Measurements from ENCODE around the gene MIXL1. TPM values are rescaled to one million over a fixed set of nuclear protein-coding genes. Genes with fewer than 3 reads are reported as not detected.
"Not testable (repeated sequence)": the region's sequence is repeated elsewhere in the genome, so short reads cannot be mapped to it uniquely, and the experiment has no call there.

MIXL1 gene
- total and polyA plus RNA-seq, 5 donors: not detected

DNA sequence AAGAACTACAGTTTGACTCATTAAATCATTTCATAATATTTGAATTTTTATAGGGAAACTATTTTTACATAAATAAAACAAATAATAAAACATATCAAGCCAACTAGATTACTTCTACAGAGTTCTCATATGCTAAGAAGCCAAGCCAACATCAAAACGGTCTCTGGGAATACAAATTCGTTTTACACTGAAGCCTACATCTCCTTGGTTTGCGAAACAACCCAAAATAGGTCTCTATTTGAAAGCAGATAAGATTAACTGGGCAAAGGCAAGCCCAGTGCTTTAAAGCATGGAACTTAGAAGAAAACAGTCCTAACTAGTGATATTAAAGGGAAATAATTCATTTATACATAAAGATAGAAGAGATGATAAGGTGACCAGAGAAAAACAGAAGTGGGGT lies 25.3 kb downstream of the MIXL1 start:
- no peaks in the 10 kb centered on the region for H3K9me3 ChIP-seq (ENCODE audit: control insufficient read depth, low read length)
- 49% methylated on average over 3 of the region's 3 CpGs for WGBS
- no peak overlapping the region for H3K27ac ChIP-seq (ENCODE audit: low read length)
- no peaks in the 10 kb centered on the region for H3K4me1 ChIP-seq (ENCODE audit: control insufficient read depth, insufficient read depth, low read length)
- H3K4me3 ChIP-seq (ENCODE audit: low read length): no peak overlapping the region
- no peaks in the 10 kb centered on the region for H3K27me3 ChIP-seq (ENCODE audit: control insufficient read depth, insufficient read depth)
- peak in 1 of 2 donors; percentile 52 for ATAC-seq
- DNase-seq: no peak
- intact Hi-C loops (cut with DNase I): no loop called here

DNA sequence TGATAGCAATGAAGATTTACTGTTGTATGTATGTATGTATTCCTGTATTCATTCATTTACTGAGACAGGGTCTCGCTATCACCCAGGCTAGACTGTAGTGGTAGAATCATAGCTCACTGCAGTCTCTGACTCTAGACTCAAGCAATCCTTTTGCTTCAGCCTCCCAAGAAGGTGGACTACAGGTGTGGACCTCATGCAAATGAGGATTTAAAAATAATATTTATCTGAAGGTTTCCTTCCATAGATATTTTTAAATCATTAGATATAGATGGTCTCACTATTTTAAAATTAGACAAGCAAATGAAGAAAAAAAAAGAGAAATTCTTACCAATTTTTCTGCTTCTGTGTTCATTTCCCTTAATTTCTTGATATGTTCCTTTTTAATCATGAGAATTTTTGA lies 27.0 kb downstream of the MIXL1 start:
- ATAC-seq (no peak), DNase-seq (no peak)
- Histone ChIP-seq H3K9me3 (ENCODE audit: control insufficient read depth, low read length) (no peaks in the 10 kb centered on the region), H3K27me3 (ENCODE audit: control insufficient read depth, insufficient read depth) (no peaks in the 10 kb centered on the region), H3K4me1 (ENCODE audit: control insufficient read depth, insufficient read depth, low read length) (no peaks in the 10 kb centered on the region), H3K4me3 (ENCODE audit: low read length) (no peak overlapping the region), H3K27ac (ENCODE audit: low read length) (no peak overlapping the region)
- 94% methylated on average over 1 of the region's 1 CpG for WGBS
- intact Hi-C loops (cut with DNase I): no loop called here

DNA sequence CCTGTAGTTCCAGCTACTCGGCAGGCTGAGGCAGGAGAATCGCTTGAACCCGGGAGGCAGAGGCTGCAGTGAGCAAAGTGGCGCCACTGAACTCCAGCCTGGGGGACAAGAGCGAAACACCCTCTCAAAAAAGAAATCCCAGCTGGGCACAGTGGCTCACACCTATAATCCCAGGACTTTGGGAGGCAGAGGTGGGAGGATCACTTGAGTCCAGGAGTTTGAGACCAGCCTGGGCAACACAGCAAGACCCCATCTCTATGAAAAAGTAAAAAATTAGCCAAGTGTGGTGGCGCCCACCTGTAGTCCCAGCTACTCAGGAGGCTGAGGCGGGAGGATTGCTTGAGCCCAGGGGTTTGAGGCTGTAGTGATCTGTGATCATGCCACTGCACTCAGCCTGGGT lies 29.4 kb downstream of the MIXL1 start:
- H3K9me3 ChIP-seq (ENCODE audit: control insufficient read depth, low read length); H3K27me3 ChIP-seq (ENCODE audit: control insufficient read depth, insufficient read depth); H3K4me3 ChIP-seq (ENCODE audit: low read length); H3K4me1 ChIP-seq (ENCODE audit: control insufficient read depth, insufficient read depth, low read length); DNase-seq; ATAC-seq; intact Hi-C loops (cut with DNase I); H3K27ac ChIP-seq (ENCODE audit: low read length): not testable (repeated sequence)
- WGBS: over 99% methylated on average over 7 of the region's 7 CpGs

DNA sequence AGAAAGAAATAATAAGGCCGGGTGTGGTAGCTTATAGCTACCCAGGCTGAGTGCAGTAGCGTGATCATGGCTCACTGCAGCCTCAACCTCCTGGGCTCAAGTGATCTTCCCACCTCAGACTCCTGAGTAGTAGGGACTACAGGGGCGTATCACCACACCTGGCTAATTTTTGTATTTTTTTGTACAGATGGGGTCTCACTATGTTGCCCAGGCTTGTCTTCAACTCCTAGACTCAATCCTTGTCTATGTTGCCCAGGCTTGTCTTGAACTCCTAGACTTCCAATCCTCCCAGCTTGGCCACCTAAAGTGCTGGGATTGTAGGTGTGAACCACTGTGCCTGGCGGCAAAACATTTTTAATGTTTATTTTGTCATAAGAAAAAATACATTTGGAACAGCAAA lies 30.5 kb downstream of the MIXL1 start:
- ATAC-seq: no peak
- no peak for DNase-seq
- Histone ChIP-seq H3K27me3 (ENCODE audit: control insufficient read depth, insufficient read depth) (no peaks in the 10 kb centered on the region), H3K4me3 (ENCODE audit: low read length) (no peak overlapping the region), H3K27ac (ENCODE audit: low read length) (no peak overlapping the region), H3K9me3 (ENCODE audit: control insufficient read depth, low read length) (no peaks in the 10 kb centered on the region), H3K4me1 (ENCODE audit: control insufficient read depth, insufficient read depth, low read length) (no peaks in the 10 kb centered on the region)
- intact Hi-C loops (cut with DNase I): no loop called here
- 97% methylated on average over 4 of the region's 4 CpGs for WGBS

DNA sequence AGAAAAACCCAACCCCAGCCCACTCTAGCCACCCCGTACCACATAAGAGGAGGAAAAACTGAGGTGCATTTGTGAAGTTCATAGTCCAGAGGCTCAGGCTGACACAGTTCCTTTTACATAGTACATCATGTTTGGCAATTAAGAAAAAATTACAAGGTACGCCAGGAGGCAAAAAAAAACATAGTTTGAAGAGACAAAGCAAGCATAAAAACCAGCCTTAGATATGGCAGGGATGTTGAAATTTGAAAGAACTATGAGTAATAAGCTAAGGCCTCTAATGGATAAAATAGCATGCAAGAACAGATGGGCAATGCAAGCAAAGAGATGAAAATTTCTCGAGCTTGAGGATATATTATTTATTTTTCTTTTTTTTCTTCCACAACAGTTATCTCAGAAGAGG lies 31.9 kb downstream of the MIXL1 start:
- ATAC-seq: no peak
- no peak for DNase-seq
- no peak overlapping the region for H3K27ac ChIP-seq (ENCODE audit: low read length)
- no peak overlapping the region for H3K4me3 ChIP-seq (ENCODE audit: low read length)
- 83% methylated on average over 3 of the region's 3 CpGs for WGBS
- no peaks in the 10 kb centered on the region for H3K4me1 ChIP-seq (ENCODE audit: control insufficient read depth, insufficient read depth, low read length)
- no peaks in the 10 kb centered on the region for H3K27me3 ChIP-seq (ENCODE audit: control insufficient read depth, insufficient read depth)
- peaks cover 2% of the 10 kb centered on the region for H3K9me3 ChIP-seq (ENCODE audit: control insufficient read depth, low read length)
- intact Hi-C loops (cut with DNase I): no loop called here

DNA sequence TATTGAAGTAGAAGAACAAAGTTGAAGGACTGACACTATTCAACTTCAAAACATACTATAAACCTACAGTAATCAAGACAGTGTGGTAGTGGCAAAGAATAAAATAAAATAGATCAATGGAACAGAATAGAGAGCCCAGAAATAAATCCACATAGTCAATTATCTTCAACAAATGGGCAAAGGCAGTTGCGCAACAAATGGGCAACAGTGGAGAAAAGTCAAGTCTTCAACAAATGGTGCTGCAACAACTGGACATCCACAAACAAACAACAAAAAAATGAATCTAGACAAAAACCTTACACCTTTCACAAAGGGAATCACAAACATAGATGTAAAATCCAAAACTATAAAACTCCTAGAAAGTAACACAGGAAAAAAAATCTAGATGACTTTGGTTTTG lies 38.4 kb downstream of the MIXL1 start:
- H3K27me3 ChIP-seq (ENCODE audit: control insufficient read depth, insufficient read depth): no peaks in the 10 kb centered on the region
- no peak overlapping the region for H3K27ac ChIP-seq (ENCODE audit: low read length)
- no peak overlapping the region for H3K4me3 ChIP-seq (ENCODE audit: low read length)
- DNase-seq: no peak
- no peak for ATAC-seq
- intact Hi-C loops (cut with DNase I): no loop called here
- peaks cover 2% of the 10 kb centered on the region for H3K9me3 ChIP-seq (ENCODE audit: control insufficient read depth, low read length)
- WGBS: 98% methylated on average over 1 of the region's 1 CpG
- H3K4me1 ChIP-seq (ENCODE audit: control insufficient read depth, insufficient read depth, low read length): no peaks in the 10 kb centered on the region

DNA sequence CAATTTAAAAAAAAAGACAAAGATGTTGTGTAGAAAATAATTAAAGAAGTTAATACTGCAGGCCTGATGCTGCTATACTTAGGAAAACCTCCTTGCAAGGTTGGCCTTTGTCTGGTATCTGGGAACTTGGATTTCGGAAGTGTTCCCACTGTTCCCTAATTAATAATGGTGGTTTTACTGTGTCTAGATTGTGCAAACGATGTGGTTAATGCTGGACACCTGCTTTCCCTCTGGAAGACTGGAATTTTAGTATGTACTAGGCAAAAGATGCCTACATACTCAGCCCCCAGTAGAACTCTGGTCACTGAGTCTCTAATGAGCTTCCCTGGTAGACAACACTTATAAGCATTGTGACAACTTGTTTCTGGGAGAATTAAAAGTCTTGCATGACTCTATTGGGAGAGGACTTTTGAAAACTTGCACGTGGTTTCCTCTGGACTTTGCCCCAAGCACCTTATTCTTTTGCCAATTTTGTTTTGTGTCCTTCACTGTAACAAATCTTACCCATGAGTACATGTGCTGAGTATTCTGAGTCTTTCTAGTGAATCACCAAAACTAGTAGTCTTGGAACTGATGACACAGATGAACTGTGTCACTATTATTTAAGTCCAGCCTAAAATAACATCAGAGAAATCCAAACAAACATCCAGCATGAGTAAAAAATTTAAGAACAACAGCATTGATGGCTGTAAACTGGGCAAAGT lies 45.1 kb downstream of the MIXL1 start:
- 76% methylated on average over 3 of the region's 3 CpGs for WGBS
- Histone ChIP-seq H3K4me3 (ENCODE audit: low read length) (no peak overlapping the region), H3K27ac (ENCODE audit: low read length) (no peak overlapping the region), H3K27me3 (ENCODE audit: control insufficient read depth, insufficient read depth) (no peaks in the 10 kb centered on the region), H3K4me1 (ENCODE audit: control insufficient read depth, insufficient read depth, low read length) (no peaks in the 10 kb centered on the region), H3K9me3 (ENCODE audit: control insufficient read depth, low read length) (no peaks in the 10 kb centered on the region)
- ATAC-seq (no peak), DNase-seq (no peak)
- intact Hi-C loops (cut with DNase I): no loop called here

DNA sequence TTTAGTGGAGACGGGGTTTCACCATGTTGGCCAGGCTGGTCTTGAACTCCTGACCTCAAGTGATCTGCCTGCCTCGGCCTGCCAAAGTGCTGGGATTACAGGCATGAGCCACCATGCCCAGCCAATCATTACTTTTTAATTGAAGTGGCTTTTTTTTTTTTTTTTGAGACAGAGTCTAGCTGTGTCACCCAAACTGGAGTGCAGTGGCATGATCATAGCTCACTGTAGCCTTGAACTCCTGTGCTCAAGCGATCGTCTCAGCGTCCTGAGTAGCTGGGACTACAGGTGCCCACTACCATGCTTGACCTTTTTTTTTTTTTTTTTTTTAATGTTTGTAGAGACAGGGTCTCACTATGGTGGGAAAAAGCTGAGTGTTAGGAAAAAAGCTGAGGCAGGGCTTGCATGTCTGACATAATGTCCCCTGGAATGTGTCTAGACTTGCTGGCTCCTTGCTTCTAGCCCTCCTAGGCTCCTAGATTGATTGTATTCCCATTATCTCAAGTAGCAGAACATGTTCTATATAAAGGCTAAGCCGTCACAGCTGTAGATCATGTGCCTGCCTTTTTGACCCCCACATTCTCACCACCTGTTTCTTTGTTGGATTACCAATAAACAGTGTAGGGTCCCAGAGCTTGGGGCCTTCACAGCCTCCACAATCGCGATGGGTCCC lies 48.9 kb downstream of the MIXL1 start:
- H3K27me3 ChIP-seq (ENCODE audit: control insufficient read depth, insufficient read depth); H3K9me3 ChIP-seq (ENCODE audit: control insufficient read depth, low read length); DNase-seq; H3K4me3 ChIP-seq (ENCODE audit: low read length); intact Hi-C loops (cut with DNase I); H3K4me1 ChIP-seq (ENCODE audit: control insufficient read depth, insufficient read depth, low read length): not testable (repeated sequence)
- ATAC-seq: peak in 1 of 2 donors; percentile 41
- WGBS: 56% methylated on average over 8 of the region's 8 CpGs
- H3K27ac ChIP-seq (ENCODE audit: low read length): peak overlapping the region; percentile 54

DNA sequence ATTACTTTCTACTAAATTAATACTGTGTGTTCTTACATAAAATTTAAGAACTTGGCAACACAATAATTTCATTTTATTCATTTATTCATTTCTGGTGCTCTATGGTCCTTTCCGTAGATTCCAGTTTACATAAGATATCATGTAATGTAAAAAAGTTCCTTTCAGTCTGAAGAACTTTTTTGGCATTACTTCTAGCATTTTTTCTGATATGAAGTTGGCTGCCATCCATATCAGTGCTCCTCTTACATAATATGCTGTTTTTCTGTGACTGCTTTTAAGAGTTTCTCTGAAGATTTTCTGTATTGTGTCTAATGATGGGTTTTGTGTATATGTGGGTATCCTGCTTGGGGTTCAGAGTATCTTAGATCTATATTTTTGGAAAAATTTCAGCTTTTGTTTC lies 50.7 kb downstream of the MIXL1 start:
- Histone ChIP-seq H3K9me3 (ENCODE audit: control insufficient read depth, low read length) (no peaks in the 10 kb centered on the region), H3K4me3 (ENCODE audit: low read length) (no peak overlapping the region), H3K27ac (ENCODE audit: low read length) (no peak overlapping the region), H3K27me3 (ENCODE audit: control insufficient read depth, insufficient read depth) (no peaks in the 10 kb centered on the region), H3K4me1 (ENCODE audit: control insufficient read depth, insufficient read depth, low read length) (no peaks in the 10 kb centered on the region)
- intact Hi-C loops (cut with DNase I): no loop called here
- DNase-seq: no peak
- ATAC-seq: no peak
- WGBS: 50% methylated on average over 1 of the region's 1 CpG

DNA sequence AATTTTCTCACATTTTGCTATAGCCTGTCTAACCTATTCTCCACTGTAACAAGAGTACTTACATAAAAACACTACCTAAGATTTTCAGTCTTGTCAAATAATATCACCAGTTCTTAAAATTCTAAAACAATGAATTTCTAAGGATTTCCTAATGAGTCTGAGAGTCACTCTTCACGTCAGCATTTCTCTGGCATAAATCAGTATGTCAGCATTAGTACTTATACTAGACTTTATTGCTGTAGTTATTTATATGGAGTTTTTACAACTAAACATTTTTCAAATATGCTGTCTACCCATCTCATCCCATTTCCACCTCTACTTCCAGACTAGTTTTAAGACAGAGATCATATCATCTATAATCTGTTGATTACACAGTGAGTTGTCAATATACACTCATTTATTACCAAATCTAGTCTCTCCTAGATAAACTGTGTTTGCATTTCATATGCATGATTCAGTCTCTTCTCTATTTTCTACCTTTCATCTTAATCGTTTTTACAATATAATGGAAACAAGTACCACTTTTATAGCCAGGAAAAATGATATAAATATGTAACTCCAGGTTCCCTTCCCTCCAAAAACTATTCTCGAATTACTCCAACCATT lies 52.7 kb downstream of the MIXL1 start:
- no peaks in the 10 kb centered on the region for H3K4me1 ChIP-seq (ENCODE audit: control insufficient read depth, insufficient read depth, low read length)
- DNase-seq (no peak), ATAC-seq (no peak)
- no peaks in the 10 kb centered on the region for H3K27me3 ChIP-seq (ENCODE audit: control insufficient read depth, insufficient read depth)
- intact Hi-C loops (cut with DNase I): no loop called here
- H3K9me3 ChIP-seq (ENCODE audit: control insufficient read depth, low read length): no peaks in the 10 kb centered on the region
- WGBS: 90% methylated on average over 3 of the region's 3 CpGs
- no peak overlapping the region for H3K27ac ChIP-seq (ENCODE audit: low read length)
- no peak overlapping the region for H3K4me3 ChIP-seq (ENCODE audit: low read length)
